ENCODE data around the gene UCHL5. TPM values are rescaled to one million over a fixed set of nuclear protein-coding genes. Genes with fewer than 3 reads are reported as not detected.

UCHL5 gene
- 10 to 100 TPM; 21.1 to 29.7 TPM for total RNA-seq
- polyA plus RNA-seq, result 10 to 100 TPM; 14.5 to 22.0 TPM

- under 1% methylated on average over 74 of the region's 74 CpGs for WGBS
- Histone ChIP-seq H3K36me3 (ENCODE audit: control insufficient read depth in 4 of 4, insufficient read depth in 3 of 4, low read depth in 1 of 4, low read length in 3 of 4) (no peaks in the 10 kb centered on the region), H3K27ac (ENCODE audit: low read depth in 1 of 2, low read length in 2 of 2) (peak within 1 kb of the TSS; percentile 94 to 98), H3K27me3 (ENCODE audit: control insufficient read depth in 4 of 4, insufficient read depth in 4 of 4, low read length in 3 of 4) (no peaks in the 10 kb centered on the region), H3K4me3 (ENCODE audit: low read depth in 1 of 3, low read length in 3 of 3) (peak within 1 kb of the TSS; percentile 85 to 96 (median 90)), H3K9me3 (ENCODE audit: control insufficient read depth in 4 of 4, low read length in 3 of 4) (no peaks in the 10 kb centered on the region), H3K9ac (ENCODE audit: low read depth in 1 of 2, low read length in 2 of 2) (peak within 1 kb of the TSS; percentile 94 to 97), H3K4me1 (ENCODE audit: control insufficient read depth in 4 of 4, insufficient read depth in 4 of 4, low read length in 3 of 4) (peaks cover 6 to 27% (median 17%) of the 10 kb centered on the region in 4 donors)
- peak; percentile 93 for DNase-seq (ENCODE audit: low spot score)
- TF ChIP-seq HNF4G (IDR thresholded peaks at IDR 0.05) (no peak), REST (IDR thresholded peaks at IDR 0.05) (peak; percentile 89), NR2F2 (IDR thresholded peaks at IDR 0.05) (peak; percentile 44), FOXA2 (IDR thresholded peaks at IDR 0.05) (no peak), FOXA1 (IDR thresholded peaks at IDR 0.05) (peak; percentile 89), JUND (IDR thresholded peaks at IDR 0.05) (peak; percentile 89 to 94), MAX (IDR thresholded peaks at IDR 0.05) (peak; percentile 94), YY1 (IDR thresholded peaks at IDR 0.05) (peak; percentile 92), CTCF (IDR thresholded peaks at IDR 0.05; ENCODE audit: low read depth, low read length, missing input control) (no peak), ZBTB33 (IDR thresholded peaks at IDR 0.05) (peak; percentile 97), ATF3 (IDR thresholded peaks at IDR 0.05) (peak; percentile 69), SP1 (IDR thresholded peaks at IDR 0.05) (peak; percentile 78), EGR1 (IDR thresholded peaks at IDR 0.05; ENCODE audit: low read depth in 2 of 2) (peak; percentile 12 to 85), GABPA (IDR thresholded peaks at IDR 0.05 in 1 of 2, conservative IDR thresholded peaks at IDR 0.05 in 1 of 2) (peak in 1 of 2 donors; percentile 94), RAD21 (IDR thresholded peaks at IDR 0.05) (peak; percentile 45 to 63), RXRA (IDR thresholded peaks at IDR 0.05) (peak; percentile 67 to 76), TAF1 (conservative IDR thresholded peaks at IDR 0.05) (peak; percentile 66), HNF4A (conservative IDR thresholded peaks at IDR 0.05) (peak; percentile 38 to 65)
These were observed at the start of gene UCHL5, which contains the start of gene RO60 for GRCh38 chr1:193059282-193060114. Gene UCHL5 (minus strand): TSS chr1:193059360. CDS start chr1:193059260, 100 bp downstream. Gene RO60 (plus strand): TSS chr1:193059612. CDS start chr1:193069055, 9,443 bp downstream.
